Esophagus muscularis mucosa (tissue), 4 donors: ENCODE results near the gene PRRX1. TPM values are rescaled to one million over a fixed set of nuclear protein-coding genes. Genes with fewer than 3 reads are reported as not detected.

ENCODE experiments used
- DNase-seq: peaks from one replicate; pipeline ENCODE4 v3.0.0-alpha.2; 2017; ENCODE audit errors: extremely low spot score
- H3K27ac ChIP-seq, 4 donors: fragments of 200-600 bp; sonication (generic); replicated peaks in 1 of 4; 1 replicate in 3 of 4; 2 replicates in 1 of 4; pipeline ENCODE4 v1.5.1; 2016 to 2019; ENCODE audit warnings: mild to moderate bottlenecking in 1 of 4
- H3K27me3 ChIP-seq, 4 donors: fragments of 200-600 bp; sonication (generic); one replicate each; pipeline versions ENCODE4 v1.5.1 to v1.6.0; 2016 to 2019
- H3K36me3 ChIP-seq, 4 donors: fragments of 200-600 bp; sonication (generic); one replicate each; pipeline ENCODE4 v1.5.1; 2016 to 2019
- H3K4me1 ChIP-seq, 4 donors: fragments of 200-600 bp; sonication (generic); one replicate each; pipeline ENCODE4 v1.5.1; 2016 to 2019
- H3K4me3 ChIP-seq, 4 donors: fragments of 200-600 bp; sonication (generic); 1 replicate in 2 of 4; 2 replicates in 2 of 4; pipeline ENCODE4 v1.5.1; 2016 to 2019; ENCODE audit warnings: mild to moderate bottlenecking in 4 of 4, moderate library complexity in 1 of 4
- H3K9me3 ChIP-seq, 4 donors: fragments of 200-600 bp; sonication (generic); 1 replicate in 3 of 4; 2 replicates in 1 of 4; pipeline ENCODE4 v1.5.1; 2016 to 2019
- CTCF ChIP-seq, 3 experiments: fragments of 200-600 bp in 2 of 3; fragments of 450-650 bp in 1 of 3; sonication (generic) in 2 of 3; IDR thresholded peaks; one replicate each; pipeline ENCODE4 v1.5.1; 2017 to 2019; ENCODE audit warnings: antibody characterized with exemption in 3 of 3, mild to moderate bottlenecking in 2 of 3, moderate library complexity in 1 of 3
- EP300 ChIP-seq: sonication (generic); formaldehyde crosslinking; IDR thresholded peaks from one replicate; pipeline ENCODE4 v1.6.1; 2017; ENCODE audit warnings: antibody characterized with exemption
- POLR2A ChIP-seq: fragments of 450-650 bp; IDR thresholded peaks from one replicate; pipeline ENCODE4 v1.6.1; 2017; ENCODE audit warnings: antibody characterized with exemption, moderate library complexity, mild to moderate bottlenecking, low read depth
- POLR2AphosphoS5 ChIP-seq, 2 donors: sonication (generic); formaldehyde crosslinking; IDR thresholded peaks; one replicate each; pipeline ENCODE4 v1.6.1; 2017; ENCODE audit warnings: antibody characterized with exemption in 2 of 2
- WGBS: methylation state at CpG from one replicate; pipeline ENCODE4 v1.1.5; 2018; 5-methylcytosine and 5-hydroxymethylcytosine counted together
- intact Hi-C: fragments of 100-400 bp; cut with DNase I; formaldehyde crosslinking; loops from one replicate; pipeline ENCODE4 v1.15.1; 2023
- total RNA-seq, 4 donors: library from RNA; depleted of rRNA; stranded (reverse); fragments of >200 nt; gene quantifications; one replicate each; pipeline versions ENCODE4 v1.1.0 to v1.2.1, GENCODE V29; 2016

Gene PRRX1
- total RNA-seq, 4 donors from 2014 or later = 11.6 to 31.2 (median 28.4) TPM

- intact Hi-C loops = no loop called here
- no peaks in the 10 kb centered on the region for H3K9me3 ChIP-seq
- no peak for DNase-seq
- no peak for TF ChIP-seq CTCF (IDR thresholded peaks at IDR 0.05)
- H3K4me3 ChIP-seq = no peak overlapping the region
- peaks cover 0 to 69% (median 31%) of the 10 kb centered on the region in 4 donors for H3K27me3 ChIP-seq
- H3K27ac ChIP-seq = no peak overlapping the region
- H3K36me3 ChIP-seq = no peaks in the 10 kb centered on the region
- H3K4me1 ChIP-seq = peaks cover 0 to 13% (median 8%) of the 10 kb centered on the region in 4 donors
- 71% methylated on average over 4 of the region's 4 CpGs for WGBS
Measured at GRCh38 chr1:170671629-170671963, 7.7 kb downstream of the PRRX1 start.

- intact Hi-C loops = no loop called here
- 69% methylated on average over 2 of the region's 2 CpGs for WGBS
- no peak for TF ChIP-seq EP300
- no peak for TF ChIP-seq POLR2AphosphoS5 (IDR thresholded peaks at IDR 0.05)
- no peak for TF ChIP-seq POLR2A
- no peak for TF ChIP-seq CTCF (IDR thresholded peaks at IDR 0.05)
- Histone ChIP-seq H3K36me3 (no peaks in the 10 kb centered on the region), H3K4me3 (no peak overlapping the region), H3K9me3 (no peaks in the 10 kb centered on the region), H3K27me3 (peaks cover 0 to 62% (median 24%) of the 10 kb centered on the region in 4 donors), H3K27ac (no peak overlapping the region), H3K4me1 (peaks cover 0 to 15% (median 7%) of the 10 kb centered on the region in 4 donors)
- DNase-seq = no peak
Measured at GRCh38 chr1:170672316-170672715, 8.4 kb downstream of the PRRX1 start.

- 79% methylated on average over 3 of the region's 3 CpGs for WGBS
- no peak for DNase-seq
- no peak overlapping the region for H3K4me3 ChIP-seq
- TF ChIP-seq CTCF (IDR thresholded peaks at IDR 0.05) (no peak), POLR2AphosphoS5 (IDR thresholded peaks at IDR 0.05) (peak in 1 of 2 donors; percentile 20), EP300 (no peak)
- peaks cover 0 to 43% (median 14%) of the 10 kb centered on the region in 4 donors for H3K27me3 ChIP-seq
- no peaks in the 10 kb centered on the region for H3K36me3 ChIP-seq
- H3K27ac ChIP-seq = peak overlapping the region in 1 of 4 donors; percentile 5
- intact Hi-C loops = no loop called here
- H3K9me3 ChIP-seq = no peaks in the 10 kb centered on the region
- H3K4me1 ChIP-seq = peaks cover 0 to 21% (median 3%) of the 10 kb centered on the region in 4 donors
Measured at GRCh38 chr1:170674239-170674638, 10.3 kb downstream of the PRRX1 start.

GRCh38 chr1:170674986-170675385, 11.1 kb downstream of the PRRX1 start:
- 81% methylated on average over 1 of the region's 1 CpG for WGBS
- intact Hi-C loops = no loop called here
- H3K4me1 ChIP-seq = peaks cover 0 to 21% (median 3%) of the 10 kb centered on the region in 4 donors

GRCh38 chr1:170675865-170676264, 11.9 kb downstream of the PRRX1 start:
- no peak overlapping the region for H3K27ac ChIP-seq
- H3K9me3 ChIP-seq = no peaks in the 10 kb centered on the region
- DNase-seq = no peak
- peaks cover 0 to 27% (median 5%) of the 10 kb centered on the region in 4 donors for H3K27me3 ChIP-seq
- intact Hi-C loops = no loop called here
- no peaks in the 10 kb centered on the region for H3K36me3 ChIP-seq
- H3K4me3 ChIP-seq = no peak overlapping the region
- peaks cover 0 to 21% (median 3%) of the 10 kb centered on the region in 4 donors for H3K4me1 ChIP-seq
- TF ChIP-seq EP300 (no peak), CTCF (IDR thresholded peaks at IDR 0.05) (no peak), POLR2AphosphoS5 (IDR thresholded peaks at IDR 0.05) (no peak), POLR2A (no peak)

More at GRCh38 chr1:170674986-170675385, 11.1 kb downstream of the PRRX1 start:
- no peaks in the 10 kb centered on the region for H3K36me3 ChIP-seq
- H3K27me3 ChIP-seq = peaks cover 0 to 35% (median 8%) of the 10 kb centered on the region in 4 donors
- no peak for DNase-seq
- no peak overlapping the region for H3K4me3 ChIP-seq
- TF ChIP-seq POLR2A = no peak
- TF ChIP-seq POLR2AphosphoS5 (IDR thresholded peaks at IDR 0.05) = no peak
- no peaks in the 10 kb centered on the region for H3K9me3 ChIP-seq
- H3K27ac ChIP-seq = no peak overlapping the region
